Brain pericyte (primary cell): ENCODE results near the gene FREY1.

Source experiments
- DNase-seq: peaks from one replicate; pipeline ENCODE4 v3.0.0-alpha.2; 2012; ENCODE audit warnings: low read depth, low spot score

Gene FREY1

GRCh38 chr11:45870706-45871105 is 36.4 kb downstream of the FREY1 start:
- no peak for DNase-seq

- no peak for DNase-seq
Observed at GRCh38 chr11:45869551-45869950, 37.5 kb downstream of the FREY1 start.

- no peak for DNase-seq
Observed at GRCh38 chr11:45864041-45864440, 43.0 kb downstream of the FREY1 start.

- DNase-seq = no peak
Observed at GRCh38 chr11:45860764-45861510, 46.1 kb downstream of the FREY1 start.

- DNase-seq = no peak
Observed at GRCh38 chr11:45860348-45860747, 46.7 kb downstream of the FREY1 start.

GRCh38 chr11:45859661-45860140 is 47.4 kb downstream of the FREY1 start:
- peak; percentile 97 for DNase-seq

- no peak for DNase-seq
Observed at GRCh38 chr11:45858751-45859398, 48.2 kb downstream of the FREY1 start.

- DNase-seq = no peak
Observed at GRCh38 chr11:45857961-45858474, 49.1 kb downstream of the FREY1 start.
